HEK293T (cell line): Measurements from ENCODE around the gene GREM2.

ENCODE experiments used
- CTCF ChIA-PET: fragments of 350-600 bp; formaldehyde crosslinking; extraction: SDS; loops from one replicate; lab custom pipeline; 2021; ENCODE audit warnings: antibody characterized with exemption, inconsistent platforms; lab: Yijun Ruan, JAX
- POLR2A ChIA-PET: fragments of 350-600 bp; formaldehyde crosslinking; extraction: SDS; loops from one replicate; lab custom pipeline; 2020; ENCODE audit warnings: antibody characterized with exemption, inconsistent platforms; lab: Yijun Ruan, JAX
- DNase-seq: peaks from one replicate; pipeline ENCODE4 v3.0.0; 2012; ENCODE audit warnings: mixed read lengths; ENCODE audit errors: extremely low spot score
- ARNT ChIP-seq: fragments of 450-650 bp; IDR thresholded peaks from 2 replicates; pipeline ENCODE4 v1.6.1; 2017; ENCODE audit warnings: mild to moderate bottlenecking
- BHLHE40 ChIP-seq: fragments of 450-650 bp; IDR thresholded peaks from 2 replicates; pipeline ENCODE4 v1.6.1; 2016; ENCODE audit warnings: mild to moderate bottlenecking, moderate library complexity, borderline replicate concordance
- CTBP1 ChIP-seq: fragments of 450-650 bp; IDR thresholded peaks from 2 replicates; pipeline ENCODE4 v1.6.1; 2016; ENCODE audit warnings: borderline replicate concordance
- ELF4 ChIP-seq: fragments of 450-650 bp; IDR thresholded peaks from 2 replicates; pipeline ENCODE4 v1.6.1; 2017; ENCODE audit warnings: antibody characterized with exemption
- FOXA1 ChIP-seq: fragments of 450-650 bp; IDR thresholded peaks from 2 replicates; pipeline ENCODE4 v1.6.1; 2016; ENCODE audit warnings: mild to moderate bottlenecking
- FOXK2 ChIP-seq: fragments of 450-650 bp; IDR thresholded peaks from 2 replicates; pipeline ENCODE4 v1.6.1; 2016; ENCODE audit warnings: mild to moderate bottlenecking
- FOXM1 ChIP-seq: fragments of 450-650 bp; IDR thresholded peaks from 2 replicates; pipeline ENCODE4 v1.6.1; 2017; ENCODE audit warnings: mild to moderate bottlenecking, borderline replicate concordance
- HDGF ChIP-seq: fragments of 450-650 bp; IDR thresholded peaks from 2 replicates; pipeline ENCODE4 v1.6.1; 2017; ENCODE audit warnings: antibody characterized with exemption, borderline replicate concordance
- L3MBTL2 ChIP-seq: fragments of 450-650 bp; conservative IDR thresholded peaks from 2 replicates; pipeline ENCODE4 v1.6.1; 2016; ENCODE audit warnings: mild to moderate bottlenecking
- LEF1 ChIP-seq: fragments of 450-650 bp; IDR thresholded peaks from 2 replicates; pipeline ENCODE4 v1.6.1; 2017; ENCODE audit warnings: mild to moderate bottlenecking, borderline replicate concordance
- NFRKB ChIP-seq: fragments of 450-650 bp; IDR thresholded peaks from 2 replicates; pipeline ENCODE4 v1.6.1; 2016; ENCODE audit warnings: mild to moderate bottlenecking, moderate library complexity
- SP1 ChIP-seq: fragments of 450-650 bp; IDR thresholded peaks from 2 replicates; pipeline ENCODE4 v1.6.1; 2017
- SUZ12 ChIP-seq: fragments of 450-650 bp; IDR thresholded peaks from 2 replicates; pipeline ENCODE4 v1.6.1; 2016; ENCODE audit warnings: mild to moderate bottlenecking
- TARDBP ChIP-seq: fragments of 450-650 bp; IDR thresholded peaks from 2 replicates; pipeline ENCODE4 v1.6.1; 2016
- ZNF384 ChIP-seq: fragments of 450-650 bp; IDR thresholded peaks from 2 replicates; pipeline ENCODE4 v1.6.1; 2016
- TF ChIP-seq, protein P1 (sequence below): fragments of 450-650 bp; IDR thresholded peaks from 2 replicates; pipeline ENCODE4 v1.6.1; 2016

GREM2 gene

DNA sequence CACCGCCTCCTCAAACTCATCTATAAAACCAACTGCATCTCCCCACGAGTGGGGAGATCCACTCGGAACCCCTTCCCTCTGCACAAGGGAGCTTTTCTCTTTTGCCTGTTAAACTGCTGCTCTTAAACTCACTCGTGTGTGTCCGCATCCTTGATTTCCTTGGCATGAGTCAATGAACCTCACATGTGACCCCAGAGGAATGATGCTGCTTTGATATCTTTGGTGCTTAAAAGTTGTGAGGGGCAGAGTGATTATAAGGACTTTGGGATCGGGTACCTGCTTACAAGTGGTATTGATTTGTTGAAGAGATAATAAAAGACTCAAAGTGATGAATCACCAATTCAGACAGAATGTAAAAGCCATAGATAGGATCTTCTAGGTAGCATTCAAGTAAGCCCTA lies 125.3 kb downstream of the GREM2 start:
- ChIA-PET POLR2A (no interaction called here), CTCF (interaction anchor here (0.8 kb wide), 1 partner anchor 245 kb away, joined by 3 read pairs; no protein-coding TSS in a partner anchor)
- TF ChIP-seq ELF4: no peak
- no peak for TF ChIP-seq FOXM1
- TF ChIP-seq FOXK2: no peak
- no peak for TF ChIP-seq TARDBP
- TF ChIP-seq NFRKB: no peak
- DNase-seq: no peak

DNA sequence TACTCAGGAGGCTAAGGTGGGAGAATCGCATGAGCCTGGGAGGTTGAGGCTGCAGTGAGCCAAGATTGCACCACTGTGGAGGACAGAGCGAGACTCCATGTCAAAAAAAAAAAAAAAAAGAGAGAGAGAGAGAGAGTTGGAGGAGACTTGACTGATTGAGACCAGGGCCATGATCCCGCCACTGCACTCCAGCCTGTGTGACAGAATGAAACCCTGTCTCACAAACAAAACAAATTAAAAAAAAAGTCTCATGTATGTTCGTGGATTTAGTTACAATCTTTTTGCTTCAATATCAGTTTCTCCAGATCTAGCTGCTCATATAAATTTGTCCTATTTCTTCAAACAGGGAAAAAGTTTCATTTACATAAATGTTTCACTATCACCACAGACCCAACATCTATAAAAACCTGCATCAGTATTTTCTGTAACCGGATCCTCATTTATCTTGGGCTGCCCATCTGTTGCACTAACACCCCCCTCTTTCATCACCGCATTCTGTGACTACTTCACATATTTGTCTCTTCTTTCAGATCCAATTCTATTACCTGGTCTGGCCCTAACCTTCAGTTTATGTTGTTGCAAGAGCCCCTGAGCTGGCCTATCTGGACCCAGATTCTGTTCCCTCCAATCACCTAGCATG lies 127.0 kb downstream of the GREM2 start:
- ChIA-PET CTCF (interaction anchor here (1.2 kb wide), 1 partner anchor 14 kb away, joined by 6 read pairs; no protein-coding TSS in a partner anchor), POLR2A (no interaction called here)
- TF ChIP-seq SP1 (no peak), BHLHE40 (no peak), TARDBP (no peak), ELF4 (no peak), ARNT (no peak), FOXM1 (no peak), ZNF384 (no peak), NFRKB (no peak), L3MBTL2 (no peak), SUZ12 (no peak), FOXK2 (no peak), CTBP1 (no peak), HDGF (no peak), FOXA1 (no peak), LEF1 (no peak)
- TF ChIP-seq, protein P1, sequence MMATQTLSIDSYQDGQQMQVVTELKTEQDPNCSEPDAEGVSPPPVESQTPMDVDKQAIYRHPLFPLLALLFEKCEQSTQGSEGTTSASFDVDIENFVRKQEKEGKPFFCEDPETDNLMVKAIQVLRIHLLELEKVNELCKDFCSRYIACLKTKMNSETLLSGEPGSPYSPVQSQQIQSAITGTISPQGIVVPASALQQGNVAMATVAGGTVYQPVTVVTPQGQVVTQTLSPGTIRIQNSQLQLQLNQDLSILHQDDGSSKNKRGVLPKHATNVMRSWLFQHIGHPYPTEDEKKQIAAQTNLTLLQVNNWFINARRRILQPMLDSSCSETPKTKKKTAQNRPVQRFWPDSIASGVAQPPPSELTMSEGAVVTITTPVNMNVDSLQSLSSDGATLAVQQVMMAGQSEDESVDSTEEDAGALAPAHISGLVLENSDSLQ: no peak
- DNase-seq: no peak

DNA sequence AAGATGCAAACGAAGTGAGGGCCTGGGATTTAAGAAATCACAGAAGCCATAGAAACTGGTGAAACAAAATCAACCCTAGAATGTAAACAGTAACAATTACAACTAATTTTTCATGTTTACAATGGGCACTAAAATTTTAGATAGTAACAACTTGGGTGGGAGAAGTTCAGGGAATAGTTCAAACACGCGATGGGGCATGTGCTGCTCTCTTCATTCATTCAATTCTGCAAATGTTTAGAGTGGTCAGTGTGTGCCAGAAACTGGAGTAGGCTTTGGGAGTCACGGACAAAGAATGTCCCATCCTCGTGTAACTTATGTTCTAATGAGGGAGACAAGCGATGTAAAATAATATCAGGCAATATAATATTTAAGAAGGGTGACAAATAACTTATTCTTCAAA lies 133.4 kb downstream of the GREM2 start:
- TF ChIP-seq LEF1 (no peak), FOXK2 (no peak), FOXA1 (no peak)
- ChIA-PET POLR2A (no interaction called here), CTCF (no interaction called here)
- DNase-seq: no peak

DNA sequence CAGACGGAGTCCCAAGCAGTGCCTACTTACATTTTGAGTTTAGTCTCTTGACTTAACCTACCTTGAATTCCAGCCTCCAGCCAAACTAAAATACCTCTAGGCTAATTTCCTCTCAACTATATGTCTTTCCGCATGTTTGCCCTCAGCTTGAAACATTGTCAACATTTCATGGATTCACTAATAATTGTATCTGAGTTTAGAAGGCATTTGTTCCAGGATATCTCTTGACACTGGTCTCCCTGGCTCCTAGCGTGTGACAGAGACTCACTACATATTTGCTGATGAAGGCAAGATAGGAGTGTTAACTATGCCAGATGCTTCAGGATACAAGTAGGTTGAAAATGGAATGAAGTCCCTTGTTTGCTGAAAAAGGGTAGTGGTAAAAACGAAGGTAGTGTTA lies 136.1 kb downstream of the GREM2 start:
- CTCF ChIA-PET: no interaction called here
- POLR2A ChIA-PET: no interaction called here
- no peak for DNase-seq
- TF ChIP-seq L3MBTL2: no peak
- TF ChIP-seq FOXK2: no peak
- no peak for TF ChIP-seq FOXA1
- TF ChIP-seq ARNT: no peak
- TF ChIP-seq TARDBP: no peak
- TF ChIP-seq CTBP1: no peak
- TF ChIP-seq HDGF: no peak
- TF ChIP-seq BHLHE40: no peak
- no peak for TF ChIP-seq LEF1
- no peak for TF ChIP-seq ZNF384
- TF ChIP-seq SP1: no peak

DNA sequence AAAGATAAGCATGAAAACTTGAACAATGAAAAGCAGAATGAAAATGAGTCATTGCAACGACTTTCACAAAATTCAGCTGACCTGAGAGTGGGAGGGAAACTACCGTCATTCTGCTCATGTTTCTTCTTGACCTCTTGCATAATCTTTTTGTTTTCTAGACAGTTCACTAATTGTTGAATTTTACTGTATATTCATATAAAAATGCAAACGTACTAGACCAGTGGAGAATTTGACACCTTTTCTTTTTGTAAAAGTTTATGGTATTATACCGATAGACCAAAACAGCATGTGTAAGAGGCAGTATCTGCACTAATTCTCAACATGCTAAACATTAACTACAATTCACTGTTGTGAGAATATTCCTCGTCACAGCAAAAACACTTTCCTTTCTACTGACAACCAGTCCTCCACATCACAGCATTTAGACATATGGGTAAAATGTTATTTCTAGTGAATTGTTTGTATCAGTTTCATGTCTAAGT lies 137.8 kb downstream of the GREM2 start:
- ChIA-PET POLR2A (no interaction called here), CTCF (no interaction called here)
- no peak for DNase-seq
- no peak for TF ChIP-seq CTBP1
- no peak for TF ChIP-seq LEF1
- no peak for TF ChIP-seq HDGF
- no peak for TF ChIP-seq ZNF384
- TF ChIP-seq L3MBTL2: no peak
- TF ChIP-seq ARNT: no peak

DNA sequence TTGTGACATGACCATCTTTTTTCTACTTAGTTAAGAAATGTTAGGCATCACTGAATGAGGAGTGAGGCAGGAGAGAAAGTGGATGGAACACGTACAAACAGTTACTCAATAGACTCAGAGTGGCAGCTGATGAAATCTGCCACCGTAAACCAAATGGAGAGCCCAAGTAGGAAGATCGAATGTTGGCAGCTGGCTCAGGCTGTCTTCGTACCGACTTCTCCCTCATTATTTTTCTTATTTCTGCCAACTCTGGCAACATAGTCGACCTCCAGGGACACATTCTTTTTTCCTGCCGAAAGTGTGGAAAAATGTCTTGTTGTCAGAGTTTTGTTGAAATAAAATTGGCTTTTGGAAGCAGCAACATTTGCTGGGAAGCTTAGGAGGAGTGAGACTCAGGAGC lies 143.3 kb downstream of the GREM2 start:
- TF ChIP-seq TARDBP (no peak), FOXM1 (no peak), BHLHE40 (no peak), ARNT (no peak)
- TF ChIP-seq, protein P1: no peak
- ChIA-PET CTCF (no interaction called here), POLR2A (no interaction called here)
- no peak for DNase-seq

DNA sequence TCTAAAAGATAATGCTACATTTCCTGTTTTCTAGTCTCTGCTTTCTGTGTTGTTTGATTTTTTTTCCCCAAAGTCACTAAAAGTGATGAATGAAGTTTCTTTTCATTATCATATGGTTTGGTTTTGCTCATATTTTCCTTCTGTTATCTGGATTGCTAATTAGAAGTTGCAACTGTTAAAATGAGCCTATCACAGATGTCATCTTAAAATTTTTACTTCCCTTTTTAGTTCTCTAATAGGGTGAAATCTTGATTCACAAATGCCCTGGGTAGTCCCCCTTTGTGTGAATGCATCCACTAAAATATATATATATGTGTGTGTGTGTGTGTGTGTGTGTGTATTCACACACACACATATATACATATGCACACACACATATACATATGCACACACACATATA lies 144.1 kb downstream of the GREM2 start:
- CTCF ChIA-PET: no interaction called here
- TF ChIP-seq TARDBP (no peak), SUZ12 (no peak), L3MBTL2 (no peak)
- POLR2A ChIA-PET: no interaction called here
- DNase-seq: no peak

DNA sequence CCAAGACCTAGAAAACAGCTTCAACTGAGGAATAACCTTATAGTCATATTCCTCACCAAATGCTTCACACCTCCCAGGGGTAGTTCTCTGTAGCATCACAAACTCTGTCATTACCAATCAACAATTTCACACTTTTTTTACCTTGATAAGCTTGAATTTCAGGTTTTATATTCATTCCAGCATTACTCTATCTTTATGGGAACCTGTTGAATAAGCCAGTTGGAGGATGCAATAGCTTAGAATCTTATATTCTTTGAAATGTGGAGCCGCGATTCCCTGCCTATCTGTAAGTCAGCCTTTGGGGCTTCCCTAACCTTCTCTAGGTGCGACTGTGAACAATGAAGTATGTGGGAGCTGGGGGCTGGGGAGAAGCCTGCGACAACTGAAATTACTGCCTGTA lies 145.4 kb downstream of the GREM2 start:
- TF ChIP-seq SUZ12: no peak
- TF ChIP-seq FOXK2: no peak
- no peak for TF ChIP-seq HDGF
- no peak for TF ChIP-seq LEF1
- TF ChIP-seq L3MBTL2: no peak
- TF ChIP-seq ELF4: no peak
- TF ChIP-seq TARDBP: no peak
- TF ChIP-seq, protein P1: no peak
- TF ChIP-seq SP1: no peak
- TF ChIP-seq BHLHE40: no peak
- no peak for TF ChIP-seq NFRKB
- no peak for TF ChIP-seq FOXM1
- no peak for TF ChIP-seq ZNF384
- TF ChIP-seq ARNT: no peak
- no peak for TF ChIP-seq FOXA1
- no peak for TF ChIP-seq CTBP1
- ChIA-PET CTCF (interaction anchor here (1.0 kb wide), 1 partner anchor 11 kb away, joined by 4 read pairs; no protein-coding TSS in a partner anchor), POLR2A (no interaction called here)
- no peak for DNase-seq
